Fibroblast of gingiva (primary cell): Measurements from ENCODE around the gene LYRM4.
"Not testable (repeated sequence)": the region's sequence is repeated elsewhere in the genome, so short reads cannot be mapped to it uniquely, and the experiment has no call there.

ENCODE experiments used
- DNase-seq: peaks from one replicate; pipeline ENCODE4 v3.0.0-alpha.2; 2011; ENCODE audit warnings: low read depth

The LYRM4 gene

DNA sequence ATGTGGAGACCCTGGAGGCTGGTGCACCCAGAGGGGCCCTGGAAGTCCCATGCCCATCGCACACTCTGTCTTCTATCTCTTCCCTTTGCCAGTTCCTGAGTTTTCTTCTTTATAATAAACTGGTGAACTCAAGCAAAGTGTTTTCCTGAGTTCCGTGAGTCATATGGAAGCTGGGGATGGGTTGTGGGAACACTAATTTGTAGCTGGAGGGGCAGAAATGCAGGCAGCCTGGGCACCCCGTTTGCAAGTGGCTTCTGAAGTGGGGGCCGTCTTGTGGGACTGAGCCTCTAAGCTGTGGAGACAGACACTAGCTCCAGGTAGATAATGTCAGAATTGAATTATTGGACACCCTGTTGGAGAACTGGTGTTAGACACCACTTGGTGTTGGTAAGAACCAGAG lies 178.8 kb downstream of the LYRM4 start:
- DNase-seq, result no peak

DNA sequence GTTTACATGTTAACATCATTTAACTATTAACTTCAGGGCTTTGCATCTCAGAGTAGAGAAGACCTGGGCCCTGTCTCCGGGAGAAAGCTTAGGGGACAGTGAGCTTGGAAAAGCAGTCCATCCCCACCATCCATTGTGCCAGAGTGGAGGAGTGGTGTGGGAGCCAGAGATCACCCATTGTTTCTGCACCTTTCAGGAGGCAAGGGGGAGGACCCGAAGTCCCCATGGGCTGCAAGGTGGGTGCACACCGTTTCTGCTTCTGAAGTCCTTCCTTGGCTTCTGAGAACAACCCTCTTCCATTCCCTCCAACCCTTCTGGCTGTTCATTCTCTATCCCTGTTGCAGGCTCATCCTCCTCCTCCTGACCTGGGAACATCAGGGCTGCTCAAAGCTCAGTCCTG lies 179.6 kb downstream of the LYRM4 start:
- no peak for DNase-seq

DNA sequence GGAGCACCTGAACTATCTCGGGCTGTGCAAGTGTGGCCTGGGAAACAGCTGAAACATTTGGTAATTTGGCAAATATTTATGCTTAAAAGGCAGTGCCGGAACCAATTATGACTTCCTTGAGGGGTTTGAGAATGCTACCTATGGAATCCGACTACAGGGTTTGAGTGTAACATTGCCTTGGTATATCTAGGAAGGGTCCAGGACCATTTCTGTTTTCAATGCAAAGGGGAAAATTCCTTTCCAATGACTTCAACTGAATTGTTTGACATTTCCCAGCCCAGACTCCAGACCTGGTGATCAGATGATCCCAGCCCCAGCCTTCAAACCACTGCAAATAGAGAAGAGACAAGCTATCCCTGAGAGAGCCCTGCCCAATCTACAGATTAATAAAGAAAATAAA lies 180.2 kb downstream of the LYRM4 start:
- DNase-seq, result no peak

DNA sequence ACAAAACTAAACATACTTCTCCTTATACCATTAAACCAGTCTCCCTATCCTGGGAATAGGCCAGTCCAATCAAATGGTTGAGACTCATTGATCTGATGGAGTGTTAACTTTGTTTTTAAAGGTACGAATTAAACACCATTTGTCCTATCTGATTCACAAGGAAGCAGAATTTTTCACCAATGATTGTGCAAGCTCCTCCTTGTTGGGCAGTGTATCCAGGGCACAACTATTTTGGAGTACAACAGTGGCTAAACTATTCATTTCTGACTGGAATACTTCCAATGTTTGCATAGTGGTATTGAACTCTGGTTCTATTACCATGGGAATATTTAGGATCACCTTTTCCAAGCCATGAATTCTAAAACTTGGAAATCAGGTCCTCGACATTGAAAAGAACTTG lies 181.1 kb downstream of the LYRM4 start:
- DNase-seq, result no peak

- no peak for DNase-seq
These were observed 182.6 kb downstream of the LYRM4 start for GRCh38 chr6:5078121-5078669.

- DNase-seq, result no peak
These were observed 183.8 kb downstream of the LYRM4 start for GRCh38 chr6:5076931-5077330.

GRCh38 chr6:5073992-5074391 lies 186.8 kb downstream of the LYRM4 start:
- no peak for DNase-seq

DNA sequence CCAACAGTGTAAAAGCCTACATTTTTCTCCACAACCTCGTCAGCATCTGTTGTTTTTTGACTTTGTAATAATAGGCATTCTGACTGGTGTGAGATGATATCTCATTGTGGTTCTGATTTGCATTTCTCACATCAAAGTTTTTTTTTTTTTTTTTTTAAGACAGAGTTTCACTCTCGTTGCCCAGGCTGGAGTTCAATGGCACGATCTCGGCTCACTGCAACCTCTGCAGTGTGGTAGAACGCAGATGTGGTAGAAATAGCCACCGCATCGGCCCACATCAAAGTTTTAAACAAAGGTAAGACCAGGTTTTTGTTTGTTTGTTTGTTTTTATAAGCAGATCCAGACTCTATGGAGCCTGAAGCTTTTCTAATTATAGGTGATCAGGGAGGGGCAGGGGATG lies 188.3 kb downstream of the LYRM4 start:
- DNase-seq, result no peak

GRCh38 chr6:5071216-5071615 lies 189.5 kb downstream of the LYRM4 start:
- DNase-seq, result no peak

DNA sequence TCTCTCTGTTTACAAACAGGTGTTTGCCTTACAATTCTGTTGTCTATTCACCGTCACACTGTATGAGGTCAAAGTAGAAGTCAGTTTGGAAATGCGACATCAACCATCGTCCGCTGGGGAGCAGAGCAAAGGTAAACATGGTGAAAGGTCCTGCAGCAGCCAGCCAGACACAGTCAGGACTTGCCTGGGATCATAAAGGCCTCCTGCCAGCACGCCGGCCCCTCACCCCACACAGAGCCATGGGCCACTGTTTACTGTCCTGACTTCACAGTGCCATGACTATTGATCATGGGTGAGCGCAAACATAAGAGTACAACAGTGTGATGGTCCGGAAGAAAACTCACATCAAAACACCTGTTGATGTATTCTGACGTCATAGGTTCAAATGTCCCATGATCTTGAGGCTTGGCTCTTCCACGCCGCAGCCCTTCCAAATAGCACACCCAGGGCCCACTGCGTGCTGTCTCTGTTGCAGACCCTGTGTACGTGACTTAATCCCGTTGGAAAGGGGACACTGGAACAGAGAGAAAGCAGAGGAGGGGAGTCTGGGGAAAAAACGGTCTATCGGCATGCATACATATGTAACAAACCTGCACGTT lies 192.5 kb downstream of the LYRM4 start:
- no peak for DNase-seq

DNA sequence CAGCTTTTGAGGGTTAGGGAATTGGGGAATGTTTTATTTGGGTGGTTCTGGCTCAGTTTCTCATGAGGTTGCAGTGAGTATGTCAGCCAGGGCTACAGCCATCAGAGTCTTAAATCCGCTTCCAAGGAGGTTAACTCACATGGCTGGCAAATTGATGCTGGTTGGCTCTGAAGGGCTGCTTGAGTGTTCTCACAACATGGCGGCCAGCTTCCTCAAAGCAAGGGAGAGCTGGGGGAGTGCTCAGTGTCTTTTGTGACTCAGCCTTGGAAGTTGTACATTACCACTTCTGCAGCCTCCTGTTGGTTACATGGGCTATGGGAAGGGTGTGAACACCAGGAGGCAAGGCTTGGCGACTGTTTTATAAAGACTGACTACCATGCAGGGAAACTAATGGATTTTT lies 193.4 kb downstream of the LYRM4 start:
- no peak for DNase-seq

GRCh38 chr6:5066456-5067093 lies 194.2 kb downstream of the LYRM4 start:
- DNase-seq, result no peak

- no peak for DNase-seq
These were observed 197.1 kb downstream of the LYRM4 start for GRCh38 chr6:5063617-5064016.

DNA sequence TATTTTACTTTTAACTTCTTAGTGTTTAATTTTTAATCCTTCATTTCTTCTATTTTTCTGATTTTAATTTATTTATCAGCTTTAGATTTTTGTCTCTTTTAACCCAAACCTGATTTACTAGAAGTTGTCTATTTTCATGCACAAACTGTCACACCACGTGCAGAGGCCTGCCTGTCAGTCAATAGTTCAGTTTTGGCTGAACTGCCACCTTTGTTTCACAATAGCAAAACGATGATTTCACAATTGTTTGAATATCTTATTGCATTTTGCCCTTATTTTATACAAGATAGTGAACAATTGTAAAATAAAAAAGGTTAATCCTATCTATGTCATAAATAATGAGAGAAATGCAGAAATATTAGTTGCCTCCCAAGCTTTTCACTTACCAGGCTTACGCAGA lies 199.6 kb downstream of the LYRM4 start:
- no peak for DNase-seq

GRCh38 chr6:5060439-5060838 lies 200.3 kb downstream of the LYRM4 start:
- not testable (repeated sequence) for DNase-seq

GRCh38 chr6:5059036-5059896 lies 201.5 kb downstream of the LYRM4 start:
- no peak for DNase-seq
